GM21825 (cell line): Measurements from ENCODE around the gene FMO5.
"Not testable (repeated sequence)": the region's sequence is repeated elsewhere in the genome, so short reads cannot be mapped to it uniquely, and the experiment has no call there.

Experiments
- ATAC-seq: cut with Tn5 transposase; IDR thresholded peaks from one replicate; pipeline ENCODE4 v1.9.1; 2021; ENCODE audit warnings: mild to moderate bottlenecking, moderate library complexity; ENCODE audit not compliant: unreplicated experiment

The FMO5 gene

DNA sequence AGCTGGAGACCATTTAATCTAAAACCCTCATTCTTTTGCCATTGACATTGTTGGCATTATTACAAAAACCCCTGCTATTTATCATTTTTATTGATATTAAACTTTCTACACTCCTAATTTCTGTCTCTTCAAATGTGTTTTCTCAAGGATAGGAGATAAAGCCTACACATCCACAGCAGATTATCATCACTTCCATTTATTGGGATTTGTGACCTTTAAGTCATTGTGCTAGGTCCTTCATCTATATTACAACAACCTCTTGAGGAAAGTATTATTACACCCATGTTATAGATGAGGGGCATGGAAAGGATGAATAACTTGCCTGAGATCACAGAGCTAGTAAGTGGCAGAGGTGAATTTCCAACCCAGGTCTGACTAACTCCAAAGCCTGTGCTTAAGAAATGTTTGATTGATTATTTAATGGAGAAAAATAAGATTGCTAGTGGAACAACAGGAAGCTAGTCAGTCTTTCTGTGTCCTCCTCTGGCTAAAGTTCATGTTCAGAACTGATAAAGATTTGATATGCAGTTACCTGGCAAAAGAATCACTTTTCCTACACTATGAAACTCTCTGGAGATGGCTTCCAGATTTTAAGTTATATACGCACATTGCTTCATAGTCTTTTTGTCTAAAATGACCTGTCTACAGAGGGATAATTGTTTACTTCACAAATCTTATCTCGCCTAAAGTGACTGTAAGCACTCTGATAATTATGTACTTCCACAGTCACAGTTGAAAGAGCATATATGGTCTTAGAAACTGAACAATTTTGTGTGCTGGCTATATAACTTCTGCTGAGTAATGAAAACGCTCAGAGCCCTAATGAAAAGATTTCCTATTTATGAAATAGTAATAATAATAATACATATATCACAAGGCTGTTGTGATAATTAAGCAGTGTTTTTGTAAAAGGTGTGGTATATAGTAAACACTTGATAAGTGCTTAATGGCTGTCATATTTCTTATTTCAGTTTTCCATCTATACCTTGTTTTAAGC, 15.0 kb downstream of the FMO5 start:
- no peak for ATAC-seq

DNA sequence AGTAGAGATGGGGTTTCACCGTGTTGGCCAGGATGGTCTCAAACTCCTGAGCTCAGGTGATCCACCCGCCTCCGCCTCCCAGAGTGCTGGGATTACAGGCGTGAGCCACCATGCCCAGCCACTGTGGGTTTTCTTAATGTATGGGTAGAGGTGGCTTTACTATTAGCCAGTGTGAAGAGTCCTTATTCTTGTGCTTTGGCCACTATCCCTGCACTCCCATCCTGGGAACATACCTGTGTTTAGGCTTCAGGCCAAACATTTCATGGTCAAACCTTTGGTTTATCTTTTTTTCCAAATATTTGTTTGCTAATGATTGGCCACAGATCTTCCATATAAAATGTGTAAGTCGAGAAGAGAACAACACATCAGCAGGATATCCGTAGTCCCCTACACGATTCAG, 16.5 kb downstream of the FMO5 start:
- no peak for ATAC-seq

DNA sequence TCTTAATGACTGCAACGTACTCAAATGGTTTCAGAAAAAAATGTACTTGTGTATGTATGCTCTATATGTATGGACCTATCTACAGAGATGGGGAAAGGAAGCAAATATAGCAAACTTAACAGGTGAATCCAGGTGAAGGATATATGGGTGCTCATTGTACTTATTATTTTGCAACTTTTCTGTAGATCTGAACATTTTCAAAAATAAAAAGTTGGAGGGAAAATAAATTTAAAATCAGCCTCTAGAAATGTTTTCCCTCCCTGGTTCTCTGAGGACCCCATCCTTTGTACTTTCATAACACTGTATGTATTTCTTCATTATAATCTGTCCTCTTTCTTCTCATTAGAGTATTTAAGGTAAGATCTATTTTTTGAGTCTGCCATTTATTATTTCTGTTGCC, 17.9 kb downstream of the FMO5 start:
- ATAC-seq = no peak

DNA sequence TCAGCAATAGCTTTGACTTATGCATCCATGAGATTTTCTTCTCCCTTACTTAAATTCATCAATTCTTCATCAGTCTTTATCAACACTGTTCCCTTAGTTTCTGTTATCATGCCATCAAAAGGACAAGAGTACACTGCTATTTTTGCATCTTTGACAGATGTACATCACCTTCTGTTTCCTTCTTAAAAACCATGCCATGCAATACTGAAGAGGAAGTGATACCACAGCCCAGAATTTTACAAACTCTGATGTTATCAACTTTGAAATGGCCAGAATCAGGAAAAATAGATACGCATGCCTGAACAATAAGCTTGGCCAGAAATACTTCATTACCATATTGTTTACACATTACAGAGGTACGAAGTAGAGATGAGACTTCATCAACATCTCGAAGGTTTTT, 21.1 kb downstream of the FMO5 start:
- no peak for ATAC-seq

DNA sequence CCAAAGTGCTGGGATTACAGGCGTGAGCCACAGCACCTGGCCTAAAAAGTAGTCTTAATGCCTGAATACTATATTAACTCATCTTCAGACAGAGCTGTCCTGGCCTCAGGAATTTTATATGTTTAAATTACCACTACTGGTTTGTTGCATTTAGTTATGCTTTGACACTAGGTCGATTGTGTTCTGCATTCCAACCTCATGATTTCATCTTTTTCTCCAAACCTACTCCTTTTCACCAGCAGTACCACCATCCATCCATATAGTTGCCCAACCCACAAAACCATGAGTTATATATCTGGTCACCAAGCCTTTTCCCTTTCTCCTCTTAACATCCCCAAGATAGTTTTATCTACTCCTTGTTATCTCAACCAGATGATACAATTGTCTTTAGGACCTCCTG, 22.6 kb downstream of the FMO5 start:
- no peak for ATAC-seq

DNA sequence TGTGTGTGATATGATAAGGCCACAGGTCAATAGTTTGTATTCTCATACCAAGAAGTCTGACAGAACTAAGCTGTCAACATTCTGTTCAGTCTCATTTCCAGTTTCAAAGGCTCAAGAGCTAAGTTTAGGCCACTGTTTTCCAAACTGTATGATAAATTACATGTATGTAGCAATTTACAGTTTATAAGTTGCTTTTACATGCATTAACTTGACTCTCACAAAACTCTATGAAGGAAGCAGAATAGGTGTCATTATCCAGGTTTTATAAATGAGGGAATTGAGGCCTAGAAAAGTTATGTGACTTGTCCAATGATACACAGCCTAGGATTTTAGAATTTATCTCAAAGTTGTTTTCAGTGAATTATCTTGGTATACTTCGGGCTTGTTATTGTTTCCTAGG, 23.4 kb downstream of the FMO5 start:
- ATAC-seq = no peak

DNA sequence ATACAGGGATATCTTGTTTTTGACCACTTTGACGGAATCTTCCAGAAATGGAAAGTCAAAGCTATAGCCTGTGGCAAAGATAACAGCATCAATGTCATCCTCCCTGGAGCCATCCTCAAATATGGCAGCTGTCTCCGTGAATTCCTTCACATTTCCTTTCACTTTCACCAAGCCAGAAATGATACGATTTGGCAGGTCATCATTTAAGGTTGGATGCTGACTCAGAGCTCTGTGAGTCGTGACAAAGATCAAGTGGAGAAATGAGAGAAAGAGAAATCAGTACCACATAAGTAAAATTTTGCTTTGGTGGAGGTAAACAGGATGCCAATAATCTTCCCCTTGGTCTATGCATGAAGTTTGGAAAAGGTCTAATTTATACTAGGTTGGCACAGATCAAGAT, 23.9 kb downstream of the FMO5 start:
- no peak for ATAC-seq

DNA sequence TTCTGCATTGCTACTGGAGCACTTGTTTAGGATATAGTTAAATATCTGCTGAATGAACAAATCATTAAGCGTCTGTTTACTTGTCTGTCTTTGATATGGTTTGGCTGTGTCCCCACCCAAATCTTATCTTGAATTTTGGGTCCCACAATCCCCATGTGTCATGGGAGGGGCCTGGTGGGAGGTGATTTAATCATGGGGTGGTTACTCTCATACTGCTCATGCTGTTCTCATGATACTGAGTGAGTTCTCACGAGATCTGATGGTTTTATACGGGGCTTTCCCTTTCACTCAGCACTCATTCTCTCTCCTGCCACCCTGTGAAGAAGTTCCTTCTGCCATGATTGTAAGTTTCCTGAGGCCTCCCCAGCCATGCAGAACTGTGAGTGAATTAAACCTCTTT, 27.8 kb downstream of the FMO5 start:
- ATAC-seq = not testable (repeated sequence)

DNA sequence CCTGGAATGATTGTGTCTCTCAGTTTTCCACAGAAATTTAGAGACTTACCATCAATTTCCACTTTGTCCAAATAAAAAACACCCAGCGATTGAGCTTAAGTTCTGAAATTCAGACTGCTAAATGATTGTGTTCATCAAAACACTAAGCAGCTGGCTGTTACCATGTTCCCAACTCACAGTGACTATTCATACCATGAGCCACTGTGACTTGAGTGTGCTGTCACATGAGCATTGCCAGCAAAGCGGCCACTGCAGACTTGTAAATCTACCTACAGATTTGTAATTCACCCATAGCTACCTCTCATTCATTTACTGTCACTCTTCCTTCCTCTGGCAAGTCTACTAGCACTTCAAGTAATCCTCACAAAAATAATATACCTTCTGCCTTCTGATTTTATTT, 35.6 kb downstream of the FMO5 start:
- no peak for ATAC-seq

DNA sequence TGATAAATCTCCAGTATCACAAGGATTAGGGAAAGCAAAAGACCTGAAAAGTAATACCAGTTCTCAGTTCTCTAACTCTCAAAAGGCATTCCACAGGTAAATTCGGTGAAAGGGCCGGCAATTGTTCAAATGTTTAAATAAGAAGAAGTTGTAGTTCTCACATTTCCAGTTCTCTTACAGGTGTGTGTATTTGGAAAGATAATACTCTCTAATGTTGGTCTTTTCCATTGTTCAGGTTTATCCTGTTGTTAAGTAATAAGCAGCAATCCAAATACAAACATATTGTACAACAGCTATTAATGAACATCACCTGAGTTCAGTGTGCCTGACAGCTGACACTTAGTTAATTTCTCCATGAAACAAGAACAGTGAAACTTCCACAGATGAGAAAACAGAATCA, 39.7 kb downstream of the FMO5 start:
- ATAC-seq = no peak

DNA sequence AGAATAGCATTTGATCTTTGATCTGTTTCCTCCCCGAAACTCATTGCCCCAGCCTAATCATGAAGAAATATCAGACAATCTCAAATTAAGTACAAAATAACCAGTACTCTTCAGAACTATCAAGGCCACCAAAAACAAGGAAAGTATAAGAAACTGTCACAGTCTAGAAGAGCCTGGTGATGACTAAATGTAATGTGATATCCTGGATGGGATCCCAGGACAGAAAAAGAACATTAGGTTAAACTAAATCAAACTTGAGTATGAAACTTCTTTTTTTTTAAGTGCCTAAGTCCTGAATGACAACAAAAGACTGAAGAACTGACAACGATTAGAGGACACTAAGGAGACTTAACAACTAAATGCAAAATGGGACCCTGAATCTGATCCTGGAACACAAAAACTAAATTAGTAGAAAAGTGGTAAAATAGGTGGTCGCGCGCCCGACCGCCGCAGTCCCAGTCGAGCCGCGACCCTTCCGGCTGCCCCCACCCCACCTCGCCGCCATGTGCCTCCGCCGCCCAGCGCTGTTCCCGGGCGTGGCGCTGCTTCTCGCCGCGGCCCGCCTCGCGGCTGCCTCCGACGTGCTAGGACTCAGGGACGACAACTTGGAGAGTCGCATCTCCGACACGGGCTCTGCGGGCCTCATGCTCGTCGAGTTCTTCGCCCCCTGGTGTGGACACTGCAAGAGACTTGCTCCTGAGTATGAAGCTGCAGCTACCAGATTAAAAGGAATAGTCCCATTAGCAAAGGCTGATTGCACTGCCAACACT, 47.3 kb downstream of the FMO5 start:
- no peak for ATAC-seq

DNA sequence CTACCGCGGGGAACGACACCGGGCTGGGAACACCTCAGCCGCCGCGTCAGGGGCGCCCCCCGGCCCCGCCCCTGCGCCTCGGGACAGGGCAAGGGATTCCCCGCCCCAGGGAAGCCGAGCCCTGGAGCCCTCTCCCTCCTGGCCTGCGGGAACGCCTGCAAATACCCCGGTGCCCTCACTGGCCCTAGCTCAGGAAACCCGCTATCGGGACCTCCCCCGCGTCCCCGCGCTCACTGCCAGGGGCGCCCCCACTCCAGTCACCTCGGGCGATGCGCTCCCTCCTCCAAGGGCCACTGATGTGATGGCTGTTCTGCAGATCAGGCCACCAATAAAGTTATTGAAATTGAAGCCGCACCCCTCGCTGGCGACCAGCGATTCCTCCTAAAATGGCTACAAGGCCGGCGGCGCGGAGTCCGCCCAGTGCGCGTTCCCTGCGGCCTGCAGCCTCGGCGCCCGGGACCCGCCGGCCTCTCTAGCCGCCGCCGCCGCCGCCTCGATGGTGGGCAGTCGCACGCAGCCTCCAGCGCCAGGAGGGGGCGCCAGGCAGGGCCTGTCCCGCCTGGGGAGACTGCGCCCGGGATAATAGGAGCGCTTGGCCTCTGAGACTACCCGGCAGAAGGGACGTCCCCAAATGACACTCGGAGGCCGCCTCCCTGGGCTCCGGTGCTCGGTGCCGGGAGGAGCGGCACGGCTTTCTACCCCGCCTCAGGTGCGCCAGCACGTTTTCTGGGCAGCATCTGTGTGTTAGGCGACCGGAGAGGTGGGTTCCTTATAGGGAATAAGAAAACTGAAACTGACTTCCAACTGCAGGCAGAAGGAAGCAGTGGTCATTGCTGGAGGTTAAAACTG, 52.7 kb downstream of the FMO5 start, which contains the start of gene PRKAB2:
Gene PRKAB2, minus strand, starts transcription at position 303 of the 849 bp plus-strand sequence. CDS start 326 bp downstream, outside the sequence.
- ATAC-seq = peak; percentile 82

DNA sequence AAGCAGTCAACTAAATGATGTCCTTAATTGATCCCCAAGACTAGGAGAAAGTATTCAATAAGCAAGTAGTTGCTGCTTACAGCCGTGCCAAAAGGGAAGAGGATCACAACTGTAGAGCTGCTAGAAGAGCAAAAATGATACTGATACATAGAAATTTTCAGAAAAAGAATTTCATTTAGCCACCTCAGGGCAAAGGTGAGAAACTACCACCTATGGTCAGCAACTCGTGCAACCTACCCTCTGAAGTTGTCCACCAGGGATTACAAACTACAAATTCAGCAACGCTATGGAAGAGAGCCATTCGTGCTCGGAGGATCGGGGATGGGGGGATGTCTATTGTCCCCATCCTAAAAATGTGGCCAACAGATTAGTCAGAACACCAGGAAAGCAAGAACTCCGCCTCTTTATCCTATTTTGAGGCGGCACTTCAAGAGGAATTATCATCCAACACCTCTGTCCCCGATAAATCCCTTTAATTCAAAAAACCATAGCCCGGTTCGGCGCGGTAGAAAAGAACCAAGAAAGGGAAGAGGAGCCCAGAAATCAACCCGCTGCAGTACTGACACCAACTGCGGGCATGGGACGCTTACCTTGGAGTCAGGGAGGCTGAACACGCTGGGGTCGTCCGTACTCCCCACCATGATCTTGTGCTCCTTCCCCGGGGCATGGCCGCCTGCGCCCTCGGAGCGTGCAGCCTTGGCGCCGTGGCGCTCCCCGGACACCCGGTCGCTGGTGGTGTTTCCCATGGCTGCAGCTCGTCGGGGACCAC, 53.6 kb downstream of the FMO5 start:
- no peak for ATAC-seq

DNA sequence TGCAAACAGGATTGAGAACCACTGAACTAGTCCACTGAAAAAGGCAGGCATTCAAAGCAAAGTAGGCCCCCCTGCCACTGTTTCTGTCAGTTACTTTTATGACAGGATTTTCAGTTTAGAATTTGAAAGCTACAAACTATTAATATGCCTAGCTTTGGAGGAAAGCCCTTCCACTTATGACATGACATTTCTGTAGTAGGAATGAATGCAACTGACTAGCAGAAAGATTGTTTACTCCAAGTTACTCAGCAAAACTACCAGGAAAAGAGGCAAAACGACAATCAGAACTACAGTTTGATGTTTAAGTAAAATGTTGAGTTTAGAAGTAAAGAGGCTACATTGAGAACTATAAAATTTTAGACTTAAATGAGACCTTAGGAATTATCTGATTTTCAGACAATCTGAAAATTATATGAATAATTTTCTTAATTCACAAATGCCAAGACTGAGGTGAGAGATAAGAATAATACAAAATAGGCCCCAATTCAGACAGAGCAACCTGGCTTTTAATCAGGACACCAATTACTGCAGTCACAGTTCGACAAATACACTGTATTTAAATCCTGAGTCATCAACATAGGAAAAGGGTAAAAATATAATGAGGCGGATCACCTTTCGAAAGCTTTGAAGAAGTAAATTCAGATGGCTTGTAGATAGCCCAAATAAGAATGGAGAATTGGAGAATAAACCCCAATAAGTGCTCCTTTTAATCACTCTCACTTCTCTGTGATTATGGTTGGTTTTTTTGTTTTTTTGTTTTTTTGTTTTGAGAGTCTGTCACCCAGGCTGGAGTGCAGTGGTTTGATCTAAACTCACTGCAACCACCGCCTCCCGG, 55.1 kb downstream of the FMO5 start:
- ATAC-seq = no peak

DNA sequence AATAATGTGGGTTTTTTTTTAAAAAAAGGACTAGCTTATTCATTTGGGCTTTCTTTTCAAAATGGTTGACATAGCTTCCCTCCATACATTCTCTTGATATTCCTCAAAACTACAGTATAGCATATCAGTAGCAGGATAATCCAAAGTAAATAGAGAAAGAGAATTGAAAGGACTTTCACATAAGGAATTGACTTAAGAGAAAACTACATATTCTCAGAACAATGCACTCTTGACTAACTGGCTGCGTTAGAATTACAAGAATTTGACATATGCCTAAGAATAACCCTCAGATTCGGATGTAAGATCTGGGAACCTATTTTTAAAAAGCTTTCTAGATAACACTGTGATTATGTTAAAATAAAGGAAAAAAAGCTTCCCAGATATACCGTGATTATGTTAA, 56.0 kb downstream of the FMO5 start:
- ATAC-seq = no peak

DNA sequence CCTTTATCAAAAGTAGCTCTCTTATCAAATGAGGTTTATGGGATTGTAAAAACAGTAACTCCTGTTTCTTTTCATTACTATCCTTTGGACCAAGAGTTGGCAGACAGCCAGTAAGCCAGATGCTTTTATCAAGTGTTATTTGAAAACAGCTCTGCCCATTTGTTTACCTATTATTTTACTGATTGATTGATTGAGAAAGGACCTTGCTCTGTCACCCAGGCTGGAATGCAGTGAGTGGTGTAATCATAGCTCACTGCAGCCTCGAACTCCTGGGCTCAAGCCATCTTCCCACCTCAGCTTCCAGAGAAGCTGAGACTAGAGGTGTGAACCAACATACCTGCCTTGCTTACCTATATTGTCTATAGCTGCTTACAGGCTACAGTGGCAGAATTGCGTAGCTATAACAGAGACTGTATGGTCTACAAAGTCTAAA, 56.5 kb downstream of the FMO5 start:
- ATAC-seq = no peak

DNA sequence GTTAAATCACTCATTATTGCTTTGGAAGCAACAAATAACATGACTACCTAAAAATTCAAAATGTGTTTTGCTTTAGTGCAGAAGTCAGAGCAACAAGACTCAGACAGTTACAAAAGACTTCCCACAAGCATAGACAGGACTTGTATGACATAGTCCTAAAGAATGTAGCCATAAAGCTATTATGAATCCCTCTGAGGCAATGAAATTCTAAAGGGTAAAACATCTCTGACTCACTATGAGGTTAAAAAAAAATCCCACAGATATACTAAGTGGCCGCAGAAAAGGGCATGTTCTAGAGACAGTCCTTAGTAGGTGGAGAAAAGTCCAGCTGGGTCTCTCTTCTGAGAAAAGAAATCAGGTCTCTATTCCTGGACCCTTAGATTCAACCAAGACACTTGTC, 57.8 kb downstream of the FMO5 start:
- ATAC-seq = no peak

DNA sequence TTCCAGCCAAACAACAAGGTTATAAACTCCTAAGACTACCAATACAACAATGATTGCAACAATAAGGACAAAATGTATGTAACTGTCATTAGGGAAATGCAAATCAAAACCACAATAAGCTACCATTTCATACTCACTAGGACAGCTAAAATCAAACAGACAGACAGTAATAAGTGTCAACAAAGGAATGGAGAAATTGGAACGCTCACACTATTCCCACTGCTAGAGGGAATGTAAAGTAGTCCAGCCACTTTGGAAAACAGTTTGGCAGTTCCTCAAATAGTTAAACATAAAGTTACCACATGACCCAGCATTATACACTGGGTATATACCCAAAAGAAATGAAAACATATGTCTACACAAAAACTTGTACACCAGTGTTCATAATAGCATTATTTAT, 62.1 kb downstream of the FMO5 start:
- no peak for ATAC-seq

DNA sequence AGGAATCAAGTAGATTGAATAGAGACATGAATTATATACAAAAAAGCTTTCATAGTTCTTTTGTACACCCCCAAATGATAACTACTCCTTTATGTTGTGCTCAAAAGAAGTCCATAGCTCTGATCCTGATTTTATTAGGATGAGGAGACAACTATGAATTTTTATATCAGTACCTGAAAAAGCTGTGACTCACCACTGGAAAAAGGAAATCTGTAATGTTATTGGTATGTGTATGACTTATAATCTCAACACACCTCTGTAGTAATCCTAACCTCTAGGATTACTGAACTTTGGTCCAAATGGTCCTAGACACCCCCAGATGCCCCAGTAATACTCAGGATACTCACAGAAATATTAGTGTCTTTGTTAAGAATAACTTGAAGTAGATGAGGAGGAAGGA, 63.0 kb downstream of the FMO5 start:
- no peak for ATAC-seq
